Parathyroid adenoma (tissue), 2 donors: Measurements from ENCODE around the gene TMEM59.
"Not testable (repeated sequence)": the region's sequence is repeated elsewhere in the genome, so short reads cannot be mapped to it uniquely, and the experiment has no call there.

Experiments
- H2AFZ ChIP-seq: fragments of 300-600 bp; sonication (generic); one replicate; pipeline ENCODE4 v1.7.0; 2017; ENCODE audit warnings: antibody characterized with exemption, mild to moderate bottlenecking
- H3K27ac ChIP-seq: fragments of 300-600 bp; sonication (generic); one replicate; pipeline ENCODE4 v1.7.0; 2017
- H3K27me3 ChIP-seq: fragments of 300-600 bp; sonication (generic); one replicate; pipeline ENCODE4 v1.7.0; 2017; ENCODE audit warnings: low read length; ENCODE audit not compliant: control insufficient read depth, insufficient read depth
- H3K36me3 ChIP-seq: fragments of 300-600 bp; sonication (generic); one replicate; pipeline ENCODE4 v1.7.0; 2017; ENCODE audit warnings: low read length; ENCODE audit not compliant: control insufficient read depth, insufficient read depth
- H3K4me1 ChIP-seq: fragments of 300-600 bp; sonication (generic); one replicate; pipeline ENCODE4 v1.7.0; 2017; ENCODE audit warnings: control low read depth
- H3K4me2 ChIP-seq: fragments of 300-600 bp; sonication (generic); one replicate; pipeline ENCODE4 v1.7.0; 2017; ENCODE audit warnings: low read length
- H3K4me3 ChIP-seq: fragments of 300-600 bp; sonication (generic); one replicate; pipeline ENCODE4 v1.7.0; 2017; ENCODE audit warnings: low read depth, low read length
- H3K79me2 ChIP-seq: fragments of 300-600 bp; sonication (generic); one replicate; pipeline ENCODE4 v1.7.0; 2017; ENCODE audit warnings: control low read depth
- H3K9ac ChIP-seq: fragments of 300-600 bp; sonication (generic); one replicate; pipeline ENCODE4 v1.7.0; 2017; ENCODE audit warnings: mild to moderate bottlenecking
- H3K9me3 ChIP-seq: fragments of 300-600 bp; sonication (generic); one replicate; pipeline ENCODE4 v1.7.0; 2017; ENCODE audit warnings: low read length; ENCODE audit not compliant: control insufficient read depth
- CTCF ChIP-seq: fragments of 300-600 bp; sonication (generic); IDR thresholded peaks from one replicate; pipeline ENCODE4 v1.7.0; 2017; ENCODE audit warnings: antibody characterized with exemption, mild to moderate bottlenecking
- donor health status: primary hyperparathyroidism.

The TMEM59 gene

DNA sequence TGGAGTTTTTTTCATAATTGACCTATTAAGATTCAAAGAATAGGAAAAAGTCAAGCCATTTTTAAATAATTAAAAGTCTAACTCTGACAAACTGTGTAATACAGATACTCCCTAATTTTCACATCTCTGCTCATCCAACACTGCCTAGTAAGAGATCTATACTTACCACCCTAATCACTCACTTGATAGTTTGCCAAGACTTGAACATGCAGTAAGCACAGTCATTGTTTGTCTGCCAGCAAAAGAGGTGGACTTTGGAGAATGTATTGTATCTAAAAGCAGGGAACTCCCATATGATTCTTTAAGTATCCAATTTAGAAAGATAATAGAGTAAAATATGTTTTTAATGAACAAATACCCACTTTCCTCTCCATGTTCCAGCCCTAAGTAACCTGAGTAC is 15.5 kb downstream of the TMEM59 start:
- Histone ChIP-seq H2AFZ (no peak overlapping the region), H3K4me3 (no peak overlapping the region), H3K79me2 (peaks cover 2% of the 10 kb centered on the region), H3K4me2 (no peak overlapping the region), H3K27me3 (no peaks in the 10 kb centered on the region), H3K9ac (no peak overlapping the region), H3K9me3 (no peaks in the 10 kb centered on the region), H3K27ac (no peak overlapping the region), H3K4me1 (no peaks in the 10 kb centered on the region), H3K36me3 (no peaks in the 10 kb centered on the region)
- no peak for TF ChIP-seq CTCF

DNA sequence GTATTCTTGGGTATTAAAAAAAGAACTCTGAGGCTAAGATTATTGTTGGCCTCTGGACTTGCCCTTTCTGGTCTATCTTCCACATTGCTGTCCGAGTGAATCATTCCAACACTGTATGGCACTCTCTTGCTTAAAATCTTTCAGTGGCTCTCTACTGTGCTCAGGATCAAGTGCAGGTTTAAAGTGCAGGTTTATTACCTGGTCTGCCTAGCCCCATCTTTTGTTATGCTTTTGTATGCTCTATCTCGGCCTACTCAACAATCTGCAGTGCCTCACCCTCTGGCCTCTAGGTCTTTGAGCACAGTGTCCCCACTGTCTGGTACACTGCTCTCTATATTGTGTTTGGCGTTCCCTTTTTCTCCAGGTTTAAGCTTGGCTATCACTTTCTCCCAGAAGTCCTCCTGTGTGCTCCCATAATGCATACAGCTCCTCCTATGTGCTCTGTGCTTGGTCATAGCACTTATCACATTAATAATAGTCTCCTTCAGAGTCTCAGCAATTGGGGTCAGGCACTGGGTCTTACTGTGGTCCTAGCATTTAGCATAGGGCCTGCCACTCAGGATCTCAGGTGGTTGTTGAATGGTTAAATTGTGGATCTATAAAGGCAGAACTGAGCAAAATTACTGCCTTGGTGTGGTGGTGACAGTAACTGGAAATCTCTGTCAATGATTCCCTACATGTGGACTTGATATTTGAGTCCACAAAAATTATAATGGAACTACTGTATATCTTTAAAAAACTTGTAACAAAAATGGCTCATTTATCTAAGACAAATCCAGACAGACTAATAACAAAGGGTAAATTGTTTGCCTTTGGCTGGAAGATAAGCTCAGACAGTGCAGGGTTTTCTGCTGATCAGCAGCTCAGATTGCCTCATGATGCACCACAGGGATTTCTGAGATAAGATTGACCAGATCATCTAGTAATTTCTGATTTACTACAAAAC is 24.4 kb downstream of the TMEM59 start:
- H3K27me3 ChIP-seq: no peaks in the 10 kb centered on the region
- no peaks in the 10 kb centered on the region for H3K36me3 ChIP-seq
- no peaks in the 10 kb centered on the region for H3K9me3 ChIP-seq
- peak overlapping the region; percentile 3 for H3K4me2 ChIP-seq
- peaks cover 12% of the 10 kb centered on the region for H3K4me1 ChIP-seq
- H3K9ac ChIP-seq: no peak overlapping the region
- H3K4me3 ChIP-seq: no peak overlapping the region
- TF ChIP-seq CTCF: no peak
- H2AFZ ChIP-seq: no peak overlapping the region
- H3K27ac ChIP-seq: no peak overlapping the region
- no peaks in the 10 kb centered on the region for H3K79me2 ChIP-seq

GRCh38 chr1:54027848-54028247 is 25.2 kb downstream of the TMEM59 start:
- no peak overlapping the region for H2AFZ ChIP-seq
- H3K79me2 ChIP-seq: no peaks in the 10 kb centered on the region
- H3K4me1 ChIP-seq: peaks cover 12% of the 10 kb centered on the region
- TF ChIP-seq CTCF: no peak
- no peak overlapping the region for H3K27ac ChIP-seq
- no peak overlapping the region for H3K4me2 ChIP-seq
- H3K27me3 ChIP-seq: no peaks in the 10 kb centered on the region
- H3K9me3 ChIP-seq: no peaks in the 10 kb centered on the region
- H3K4me3 ChIP-seq: no peak overlapping the region
- no peaks in the 10 kb centered on the region for H3K36me3 ChIP-seq
- no peak overlapping the region for H3K9ac ChIP-seq

- H3K9ac ChIP-seq, H3K4me3 ChIP-seq, H3K79me2 ChIP-seq, H2AFZ ChIP-seq, H3K9me3 ChIP-seq, H3K27me3 ChIP-seq, H3K36me3 ChIP-seq, H3K4me2 ChIP-seq, H3K27ac ChIP-seq: not testable (repeated sequence)
- peaks cover 12% of the 10 kb centered on the region for H3K4me1 ChIP-seq
These were observed 28.2 kb downstream of the TMEM59 start for GRCh38 chr1:54024811-54025210.

DNA sequence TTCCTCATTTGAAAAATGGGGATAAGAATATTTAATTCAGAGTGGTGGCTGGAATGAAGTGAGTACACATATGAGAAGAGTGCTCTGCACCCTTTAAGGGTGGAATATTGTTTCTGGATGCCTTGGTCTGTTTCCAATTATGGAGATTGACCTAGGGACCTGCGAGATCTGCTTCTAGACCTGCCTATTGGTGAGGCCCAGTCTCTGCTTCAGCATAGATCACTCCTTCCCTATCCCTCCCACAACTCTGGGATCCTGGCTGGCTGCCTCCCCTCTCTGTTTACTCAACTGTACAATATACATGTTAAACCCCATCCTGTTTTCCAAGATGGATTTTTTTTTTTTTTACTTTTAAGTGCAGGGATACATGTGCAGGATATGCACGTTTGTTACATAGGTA is 28.6 kb downstream of the TMEM59 start:
- H3K9ac ChIP-seq: no peak overlapping the region
- H3K9me3 ChIP-seq: no peaks in the 10 kb centered on the region
- H3K36me3 ChIP-seq: no peaks in the 10 kb centered on the region
- no peak overlapping the region for H3K4me2 ChIP-seq
- H3K27ac ChIP-seq: no peak overlapping the region
- TF ChIP-seq CTCF: no peak
- H3K4me1 ChIP-seq: peaks cover 12% of the 10 kb centered on the region
- H2AFZ ChIP-seq: no peak overlapping the region
- no peaks in the 10 kb centered on the region for H3K79me2 ChIP-seq
- H3K27me3 ChIP-seq: no peaks in the 10 kb centered on the region
- H3K4me3 ChIP-seq: no peak overlapping the region

- not testable (repeated sequence) for H3K27me3 ChIP-seq
These were observed 33.3 kb downstream of the TMEM59 start for GRCh38 chr1:54019562-54020176.

More at GRCh38 chr1:54019562-54020176, 33.3 kb downstream of the TMEM59 start:
- not testable (repeated sequence) for H3K36me3 ChIP-seq, H3K79me2 ChIP-seq, H3K4me3 ChIP-seq, H2AFZ ChIP-seq, H3K27ac ChIP-seq, H3K9me3 ChIP-seq, H3K9ac ChIP-seq, H3K4me1 ChIP-seq, H3K4me2 ChIP-seq
